GM21447 (cell line): Measurements from ENCODE around the gene ZNF35.
A peak's percentile ranks its signal among the peaks of the same experiment; 100 is the strongest.

Experiments used
- ATAC-seq: cut with Tn5 transposase; IDR thresholded peaks from one replicate; pipeline ENCODE4 v1.9.1; 2021; ENCODE audit not compliant: unreplicated experiment

Gene ZNF35

DNA sequence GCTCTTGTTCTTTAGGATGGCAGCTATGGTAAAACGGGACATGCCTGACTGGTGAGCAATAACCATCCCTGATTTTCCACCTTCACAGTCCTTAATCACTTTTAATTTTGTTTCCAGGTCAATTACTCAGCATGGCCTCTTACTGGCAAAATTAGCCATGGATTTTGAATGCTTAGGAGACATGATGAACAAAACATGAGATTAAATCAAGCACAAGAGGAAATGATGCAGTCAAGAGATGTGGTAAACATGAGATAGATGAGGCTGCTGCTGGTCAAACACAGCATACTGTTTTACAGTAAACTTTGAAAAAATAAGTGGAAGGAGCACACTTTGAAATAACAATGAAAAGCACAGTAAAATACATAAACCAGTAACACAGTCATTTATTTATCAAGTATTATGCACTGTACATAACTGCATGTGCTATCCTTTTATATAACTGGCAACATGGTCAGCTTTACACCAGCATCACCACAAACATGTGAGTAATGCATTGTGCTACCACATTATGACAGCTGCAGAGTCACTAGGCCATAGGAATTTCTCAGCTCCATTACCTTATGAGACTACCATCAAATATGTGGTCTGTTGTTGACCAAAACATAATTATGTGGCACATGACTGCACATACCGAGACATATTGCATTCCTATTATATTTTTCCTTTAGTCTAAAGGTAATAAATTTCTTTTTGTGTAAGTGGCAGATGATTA lies 33.8 kb downstream of the ZNF35 start:
- no peak for ATAC-seq

DNA sequence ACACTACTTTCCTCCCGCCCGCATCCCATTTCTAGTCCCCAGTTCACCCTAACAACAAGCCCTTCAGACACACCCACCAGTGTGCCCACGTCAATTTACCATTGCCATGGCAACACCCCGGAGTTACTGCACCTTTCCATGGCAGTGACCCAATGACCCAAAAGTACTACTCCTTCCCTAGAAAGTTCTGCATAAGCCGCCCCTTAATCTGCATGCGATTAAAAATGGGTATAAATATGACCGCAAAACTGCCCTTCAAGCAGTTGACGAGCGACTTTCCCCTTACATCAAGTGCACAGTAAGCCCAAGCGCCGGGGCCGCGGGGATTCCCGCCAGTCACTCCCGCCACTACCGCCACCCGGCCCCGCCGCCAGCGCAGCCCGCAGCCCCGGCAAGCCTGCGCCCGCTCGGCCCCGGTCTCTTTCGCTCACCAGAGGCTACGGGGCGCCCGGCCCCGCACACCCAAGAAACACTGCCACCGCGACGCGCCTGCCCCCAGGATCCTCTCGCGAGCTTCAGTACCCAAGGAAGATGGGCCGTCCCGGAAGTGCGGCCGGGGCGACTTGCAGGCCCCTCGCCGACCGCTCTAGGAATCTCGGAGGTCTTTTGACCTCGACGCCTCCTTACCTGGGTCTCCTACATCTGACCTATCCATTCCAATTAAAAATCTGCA lies 36.7 kb downstream of the ZNF35 start:
- ATAC-seq, result peak; percentile 83

DNA sequence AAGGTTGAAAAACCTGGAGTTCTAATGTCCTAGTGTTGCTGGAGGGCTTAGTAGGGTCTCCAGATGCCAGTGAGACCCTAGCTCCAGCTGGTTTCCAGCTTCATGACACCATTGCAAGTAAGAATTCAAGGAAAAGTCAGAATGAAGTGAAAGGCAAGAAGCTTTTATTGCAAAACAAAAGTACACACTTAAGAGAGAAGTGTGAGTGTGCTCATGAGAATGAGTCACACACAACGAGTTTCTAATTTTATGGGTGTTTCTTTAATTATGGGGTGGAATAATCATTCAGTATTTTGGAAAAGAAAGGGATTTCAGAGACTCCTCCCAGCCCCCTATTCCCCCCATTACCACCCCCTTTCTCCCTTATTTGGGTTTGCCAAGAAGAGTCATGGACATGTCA lies 39.4 kb downstream of the ZNF35 start:
- no peak for ATAC-seq
